ENCODE results near the gene NTM. TPM values are rescaled to one million over a fixed set of nuclear protein-coding genes. Genes with fewer than 3 reads are reported as not detected.

The NTM gene
- total and polyA plus RNA-seq, 2 donors (not counting 1 experiment from before 2014, with no cell fraction given), result 12.3 to 28.6 TPM

DNA sequence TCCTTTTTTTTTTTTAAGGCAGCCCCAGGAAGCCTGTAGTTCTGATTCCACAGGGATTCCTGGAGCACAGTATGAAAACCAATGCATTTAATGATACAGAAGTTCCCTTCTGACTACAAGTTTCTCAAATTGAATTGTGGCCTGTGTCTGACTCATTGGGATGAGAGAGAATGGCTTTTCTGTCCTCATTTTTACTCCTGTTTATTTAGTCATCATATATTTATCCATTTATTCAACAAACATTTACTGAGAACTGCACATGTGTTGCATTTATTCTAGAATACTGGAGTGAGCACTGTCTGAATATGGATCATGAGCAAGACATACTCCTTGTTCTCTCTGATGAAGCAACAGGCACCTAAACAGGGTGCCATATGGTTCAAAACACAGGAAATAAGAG, 231.2 kb downstream of the NTM start:
- Histone ChIP-seq H2AFZ (ENCODE audit: low read length) (no peak overlapping the region), H3K4me2 (ENCODE audit: extremely low read depth, insufficient read depth, low read length) (no peak overlapping the region), H3K36me3 (ENCODE audit: control insufficient read depth, insufficient read depth, low read length) (no peaks in the 10 kb centered on the region), H4K20me1 (ENCODE audit: control insufficient read depth, extremely low read depth, insufficient read depth, low read length) (no peaks in the 10 kb centered on the region), H3K4me1 (ENCODE audit: control insufficient read depth, extremely low read depth, insufficient read depth, low read length) (no peaks in the 10 kb centered on the region), H3K9me3 (ENCODE audit: control insufficient read depth, insufficient read depth, low read depth, low read length) (no peaks in the 10 kb centered on the region), H3K27me3 (ENCODE audit: control insufficient read depth, insufficient read depth, low read length) (no peaks in the 10 kb centered on the region), H3K9ac (ENCODE audit: insufficient read depth, low read length) (no peak overlapping the region), H3K79me2 (ENCODE audit: control insufficient read depth, insufficient read depth, low read length) (no peaks in the 10 kb centered on the region), H3K27ac (ENCODE audit: insufficient read depth, low read length) (no peak overlapping the region), H3K4me3 (replicated peaks in 1 of 4; ENCODE audit: control extremely low read depth in 1 of 4, insufficient read depth in 1 of 4, low read depth in 3 of 4, low read length in 4 of 4) (no peak overlapping the region)
- peak; percentile 46 to 72 for DNase-seq (ENCODE audit: low read depth in 2 of 2)
- TF ChIP-seq, protein P1, sequence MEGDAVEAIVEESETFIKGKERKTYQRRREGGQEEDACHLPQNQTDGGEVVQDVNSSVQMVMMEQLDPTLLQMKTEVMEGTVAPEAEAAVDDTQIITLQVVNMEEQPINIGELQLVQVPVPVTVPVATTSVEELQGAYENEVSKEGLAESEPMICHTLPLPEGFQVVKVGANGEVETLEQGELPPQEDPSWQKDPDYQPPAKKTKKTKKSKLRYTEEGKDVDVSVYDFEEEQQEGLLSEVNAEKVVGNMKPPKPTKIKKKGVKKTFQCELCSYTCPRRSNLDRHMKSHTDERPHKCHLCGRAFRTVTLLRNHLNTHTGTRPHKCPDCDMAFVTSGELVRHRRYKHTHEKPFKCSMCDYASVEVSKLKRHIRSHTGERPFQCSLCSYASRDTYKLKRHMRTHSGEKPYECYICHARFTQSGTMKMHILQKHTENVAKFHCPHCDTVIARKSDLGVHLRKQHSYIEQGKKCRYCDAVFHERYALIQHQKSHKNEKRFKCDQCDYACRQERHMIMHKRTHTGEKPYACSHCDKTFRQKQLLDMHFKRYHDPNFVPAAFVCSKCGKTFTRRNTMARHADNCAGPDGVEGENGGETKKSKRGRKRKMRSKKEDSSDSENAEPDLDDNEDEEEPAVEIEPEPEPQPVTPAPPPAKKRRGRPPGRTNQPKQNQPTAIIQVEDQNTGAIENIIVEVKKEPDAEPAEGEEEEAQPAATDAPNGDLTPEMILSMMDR (conservative IDR thresholded peaks at IDR 0.05 in 1 of 2, IDR thresholded peaks at IDR 0.05 in 1 of 2; ENCODE audit: low read depth in 1 of 2, low read length in 2 of 2), result no peak

- Histone ChIP-seq H4K20me1 (ENCODE audit: control insufficient read depth, extremely low read depth, insufficient read depth, low read length) (no peaks in the 10 kb centered on the region), H3K9ac (ENCODE audit: insufficient read depth, low read length) (no peak overlapping the region), H3K36me3 (ENCODE audit: control insufficient read depth, insufficient read depth, low read length) (no peaks in the 10 kb centered on the region), H3K9me3 (ENCODE audit: control insufficient read depth, insufficient read depth, low read depth, low read length) (no peaks in the 10 kb centered on the region), H3K79me2 (ENCODE audit: control insufficient read depth, insufficient read depth, low read length) (no peaks in the 10 kb centered on the region), H3K4me1 (ENCODE audit: control insufficient read depth, extremely low read depth, insufficient read depth, low read length) (no peaks in the 10 kb centered on the region), H3K27ac (ENCODE audit: insufficient read depth, low read length) (no peak overlapping the region), H3K4me3 (replicated peaks in 1 of 4; ENCODE audit: control extremely low read depth in 1 of 4, insufficient read depth in 1 of 4, low read depth in 3 of 4, low read length in 4 of 4) (no peak overlapping the region), H3K27me3 (ENCODE audit: control insufficient read depth, insufficient read depth, low read length) (no peaks in the 10 kb centered on the region), H3K4me2 (ENCODE audit: extremely low read depth, insufficient read depth, low read length) (no peak overlapping the region), H2AFZ (ENCODE audit: low read length) (no peak overlapping the region)
- peak in 1 of 2 donors; percentile 46 for DNase-seq (ENCODE audit: low read depth in 2 of 2)
- TF ChIP-seq, protein P1 (conservative IDR thresholded peaks at IDR 0.05 in 1 of 2, IDR thresholded peaks at IDR 0.05 in 1 of 2; ENCODE audit: low read depth in 1 of 2, low read length in 2 of 2), result no peak
- no peak for TF ChIP-seq EZH2 (IDR thresholded peaks at IDR 0.05; ENCODE audit: low read length, missing control alignments)
These were observed 232.0 kb downstream of the NTM start for GRCh38 chr11:131602431-131602830.

DNA sequence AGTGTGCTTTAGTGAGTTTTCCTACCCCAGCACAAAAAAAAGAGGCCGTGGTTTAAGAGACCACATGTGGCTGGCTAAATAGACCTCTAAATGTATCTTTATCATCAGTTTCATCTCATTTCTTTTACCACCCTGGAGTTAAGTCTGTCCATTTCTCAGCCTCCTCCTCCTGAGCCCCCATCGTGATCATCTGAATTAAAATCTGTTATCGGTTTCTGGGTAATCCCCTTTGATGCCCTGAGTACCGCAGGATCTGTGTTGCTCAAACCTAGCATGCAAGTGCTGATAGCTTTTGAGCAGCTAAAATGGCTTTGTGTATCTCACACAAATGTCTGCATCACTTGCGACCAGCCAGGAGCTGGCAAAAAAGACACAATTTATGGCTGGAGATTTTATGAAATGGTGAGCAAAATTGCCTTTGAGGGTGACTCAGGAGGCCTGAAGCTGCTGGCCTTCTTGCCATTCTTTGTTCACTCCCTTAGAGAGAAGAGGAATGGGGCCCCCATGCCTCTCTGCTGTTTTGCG, 236.5 kb downstream of the NTM start:
- Histone ChIP-seq H3K4me3 (replicated peaks in 1 of 4; ENCODE audit: control extremely low read depth in 1 of 4, insufficient read depth in 1 of 4, low read depth in 3 of 4, low read length in 4 of 4) (no peak overlapping the region), H3K9me3 (ENCODE audit: control insufficient read depth, insufficient read depth, low read depth, low read length) (no peaks in the 10 kb centered on the region), H3K79me2 (ENCODE audit: control insufficient read depth, insufficient read depth, low read length) (no peaks in the 10 kb centered on the region), H2AFZ (ENCODE audit: low read length) (no peak overlapping the region), H3K9ac (ENCODE audit: insufficient read depth, low read length) (no peak overlapping the region), H3K27me3 (ENCODE audit: control insufficient read depth, insufficient read depth, low read length) (no peaks in the 10 kb centered on the region), H3K27ac (ENCODE audit: insufficient read depth, low read length) (no peak overlapping the region), H3K4me2 (ENCODE audit: extremely low read depth, insufficient read depth, low read length) (no peak overlapping the region), H3K4me1 (ENCODE audit: control insufficient read depth, extremely low read depth, insufficient read depth, low read length) (no peaks in the 10 kb centered on the region), H3K36me3 (ENCODE audit: control insufficient read depth, insufficient read depth, low read length) (no peaks in the 10 kb centered on the region), H4K20me1 (ENCODE audit: control insufficient read depth, extremely low read depth, insufficient read depth, low read length) (no peaks in the 10 kb centered on the region)
- no peak for TF ChIP-seq EZH2 (IDR thresholded peaks at IDR 0.05; ENCODE audit: low read length, missing control alignments)
- TF ChIP-seq, protein P1 (conservative IDR thresholded peaks at IDR 0.05 in 1 of 2, IDR thresholded peaks at IDR 0.05 in 1 of 2; ENCODE audit: low read depth in 1 of 2, low read length in 2 of 2), result no peak
- no peak for DNase-seq (ENCODE audit: low read depth in 2 of 2)
